ENCODE results near the gene COL6A2.

Gene COL6A2

GRCh38 chr21:46116189-46116775 lies 18.4 kb downstream of the COL6A2 start:
- DNase-seq = peak in 1 of 5 donors; percentile 8

GRCh38 chr21:46116776-46117585 lies 19.1 kb downstream of the COL6A2 start:
- peak in 2 of 5 donors; percentile 3 to 9 for DNase-seq

GRCh38 chr21:46117586-46118315 lies 19.8 kb downstream of the COL6A2 start:
- no peak for DNase-seq

GRCh38 chr21:46118316-46119143 lies 20.6 kb downstream of the COL6A2 start:
- DNase-seq = peak in 1 of 5 donors; percentile 2

- DNase-seq = peak in 1 of 5 donors; percentile 5
Measured at GRCh38 chr21:46119144-46119636, 21.3 kb downstream of the COL6A2 start.

GRCh38 chr21:46119637-46120271 lies 21.8 kb downstream of the COL6A2 start:
- DNase-seq = peak in 2 of 5 donors; percentile 4 to 8

- peak in 1 of 5 donors; percentile 10 for DNase-seq
Measured at GRCh38 chr21:46120301-46121285, 22.7 kb downstream of the COL6A2 start.

GRCh38 chr21:46121286-46122221 lies 23.6 kb downstream of the COL6A2 start:
- DNase-seq = peak in 2 of 5 donors; percentile 7

GRCh38 chr21:46122237-46122671 lies 24.3 kb downstream of the COL6A2 start:
- peak in 2 of 5 donors; percentile 5 to 6 for DNase-seq

- peak in 1 of 5 donors; percentile 3 for DNase-seq
Measured at GRCh38 chr21:46122758-46123683, 25.1 kb downstream of the COL6A2 start.

- peak in 2 of 5 donors; percentile 4 to 7 for DNase-seq
Measured at GRCh38 chr21:46124083-46124925, 26.4 kb downstream of the COL6A2 start.

GRCh38 chr21:46124926-46125845 lies 27.3 kb downstream of the COL6A2 start:
- DNase-seq = peak in 2 of 5 donors; percentile 8 to 11

- DNase-seq = peak in 1 of 5 donors; percentile 9
Measured at GRCh38 chr21:46125846-46126301, 28.0 kb downstream of the COL6A2 start.

GRCh38 chr21:46126309-46127238 lies 28.7 kb downstream of the COL6A2 start:
- DNase-seq = peak in 1 of 5 donors; percentile 13

Data from T-helper 1 cell (primary cell).